Measurements from ENCODE around the gene UQCC3. TPM values are rescaled to one million over a fixed set of nuclear protein-coding genes. Genes with fewer than 3 reads are reported as not detected.

Gene UQCC3
- total and polyA plus RNA-seq, 7 donors: 5.2 to 16.5 (median 8.1) TPM

- peak overlapping the region; percentile 91 for H3K27ac ChIP-seq
These were observed 5.7 kb downstream of the UQCC3 start for GRCh38 chr11:62677156-62677555.

DNA sequence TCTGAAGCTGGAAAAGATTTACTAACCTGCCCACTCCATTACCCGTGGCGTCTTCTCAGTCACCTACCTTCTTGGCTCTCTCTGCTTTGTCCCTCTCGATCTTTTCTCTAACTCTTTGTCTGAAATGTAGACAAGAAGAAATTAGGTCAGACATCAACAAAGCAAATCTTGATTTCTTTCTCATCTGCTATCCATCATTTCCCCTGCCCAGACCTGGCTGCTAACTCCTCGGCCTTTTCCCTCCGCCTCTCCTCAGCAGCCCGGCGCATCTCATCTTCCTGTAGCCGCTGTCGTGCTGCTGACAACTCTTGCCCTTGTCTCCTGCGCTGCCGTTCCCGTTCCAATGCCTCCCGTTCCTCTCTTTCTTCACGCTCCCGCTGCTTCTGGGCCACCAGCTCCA, 6.2 kb downstream of the UQCC3 start:
- no peak for DNase-seq
- TF ChIP-seq, protein P1, sequence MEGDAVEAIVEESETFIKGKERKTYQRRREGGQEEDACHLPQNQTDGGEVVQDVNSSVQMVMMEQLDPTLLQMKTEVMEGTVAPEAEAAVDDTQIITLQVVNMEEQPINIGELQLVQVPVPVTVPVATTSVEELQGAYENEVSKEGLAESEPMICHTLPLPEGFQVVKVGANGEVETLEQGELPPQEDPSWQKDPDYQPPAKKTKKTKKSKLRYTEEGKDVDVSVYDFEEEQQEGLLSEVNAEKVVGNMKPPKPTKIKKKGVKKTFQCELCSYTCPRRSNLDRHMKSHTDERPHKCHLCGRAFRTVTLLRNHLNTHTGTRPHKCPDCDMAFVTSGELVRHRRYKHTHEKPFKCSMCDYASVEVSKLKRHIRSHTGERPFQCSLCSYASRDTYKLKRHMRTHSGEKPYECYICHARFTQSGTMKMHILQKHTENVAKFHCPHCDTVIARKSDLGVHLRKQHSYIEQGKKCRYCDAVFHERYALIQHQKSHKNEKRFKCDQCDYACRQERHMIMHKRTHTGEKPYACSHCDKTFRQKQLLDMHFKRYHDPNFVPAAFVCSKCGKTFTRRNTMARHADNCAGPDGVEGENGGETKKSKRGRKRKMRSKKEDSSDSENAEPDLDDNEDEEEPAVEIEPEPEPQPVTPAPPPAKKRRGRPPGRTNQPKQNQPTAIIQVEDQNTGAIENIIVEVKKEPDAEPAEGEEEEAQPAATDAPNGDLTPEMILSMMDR (IDR thresholded peaks at IDR 0.05): no peak
- Histone ChIP-seq H3K27ac (peak overlapping the region; percentile 91), H3K4me3 (peak overlapping the region; percentile 87), H3K36me3 (ENCODE audit: insufficient read depth in 1 of 2, low read depth in 1 of 2) (peaks cover 6 to 53% of the 10 kb centered on the region in 2 donors), H3K4me1 (peaks cover 39% of the 10 kb centered on the region), H3K9me3 (no peaks in the 10 kb centered on the region), H3K27me3 (ENCODE audit: insufficient read depth in 3 of 3, low read length in 2 of 3) (no peaks in the 10 kb centered on the region)
- WGBS, 3 donors: 63 to 75% (median 70%) methylated on average over 15 of the region's 15 CpGs
- intact Hi-C loops (cut with DNase I): no loop called here
- ATAC-seq: no peak

More at GRCh38 chr11:62677156-62677555, 5.7 kb downstream of the UQCC3 start:
- Histone ChIP-seq H3K27me3 (ENCODE audit: insufficient read depth in 3 of 3, low read length in 2 of 3) (no peaks in the 10 kb centered on the region), H3K9me3 (no peaks in the 10 kb centered on the region), H3K4me1 (peaks cover 45% of the 10 kb centered on the region), H3K36me3 (ENCODE audit: insufficient read depth in 1 of 2, low read depth in 1 of 2) (peaks cover 6 to 53% of the 10 kb centered on the region in 2 donors), H3K4me3 (peak overlapping the region; percentile 87)
- no peak for DNase-seq
- intact Hi-C loops (cut with DNase I): no loop called here
- WGBS, 3 donors: 29 to 48% (median 40%) methylated on average over 6 of the region's 6 CpGs
- TF ChIP-seq, protein P1 (IDR thresholded peaks at IDR 0.05): no peak
- ATAC-seq: peak in 1 of 4 donors; percentile 15

GRCh38 chr11:62678433-62678769, 6.9 kb downstream of the UQCC3 start:
- Histone ChIP-seq H3K9me3 (no peaks in the 10 kb centered on the region), H3K4me1 (peaks cover 32% of the 10 kb centered on the region), H3K36me3 (ENCODE audit: insufficient read depth in 1 of 2, low read depth in 1 of 2) (peaks cover 6 to 48% of the 10 kb centered on the region in 2 donors), H3K27ac (peak overlapping the region; percentile 91), H3K4me3 (peak overlapping the region; percentile 87), H3K27me3 (ENCODE audit: insufficient read depth in 3 of 3, low read length in 2 of 3) (no peaks in the 10 kb centered on the region)
- ATAC-seq (peak in 2 of 4 donors; percentile 0 to 7), DNase-seq (no peak)
- TF ChIP-seq, protein P1 (IDR thresholded peaks at IDR 0.05): no peak
- intact Hi-C loops (cut with DNase I): no loop called here
- 2 to 4% (median 2%) methylated on average over 16 of the region's 16 CpGs for whole genome bisulfite sequencing, 3 donors

- peak within 1 kb of the TSS; percentile 91 for H3K27ac ChIP-seq
- H3K27me3 ChIP-seq (ENCODE audit: insufficient read depth in 3 of 3, low read length in 2 of 3): no peaks in the 10 kb centered on the region
- DNase-seq: peak; percentile 94 to 96
- H3K9me3 ChIP-seq: no peaks in the 10 kb centered on the region
- 1 to 3% (median 2%) methylated on average over 55 of the region's 55 CpGs for WGBS, 3 donors
- TF ChIP-seq, protein P1 (IDR thresholded peaks at IDR 0.05): no peak
- peaks cover 32% of the 10 kb centered on the region for H3K4me1 ChIP-seq
- H3K36me3 ChIP-seq (ENCODE audit: insufficient read depth in 1 of 2, low read depth in 1 of 2): peaks cover 6 to 42% of the 10 kb centered on the region in 2 donors
- intact Hi-C loops (cut with DNase I): no loop called here
- H3K4me3 ChIP-seq: peak within 1 kb of the TSS; percentile 87
- ATAC-seq: peak; percentile 88 to 93 (median 90)
These were observed 7.6 kb downstream of the UQCC3 start, which contains the start of gene UBXN1 for GRCh38 chr11:62678770-62679696. Gene UBXN1 (minus strand): TSS chr11:62679073. CDS start chr11:62678923, 150 bp downstream.

All from psoas muscle (tissue), 8 donors.